GM12865 (cell line): ENCODE data around the gene KPNA6.

Source experiments
- DNase-seq: peaks from one replicate; pipeline ENCODE4 v3.0.0; 2010; ENCODE audit warnings: low read depth
- H3K4me3 ChIP-seq: 2 replicates; pipeline ENCODE4 v1.5.1; 2011; ENCODE audit warnings: mild to moderate bottlenecking, low read depth, low read length, control low read depth
- CTCF ChIP-seq: IDR thresholded peaks from 2 replicates; pipeline ENCODE4 v1.5.1; 2011; ENCODE audit warnings: low read length, control low read depth, low read depth, inconsistent platforms; ENCODE audit not compliant: insufficient read depth; ENCODE audit errors: missing control alignments

KPNA6 gene

GRCh38 chr1:32205401-32206370 is 97.8 kb downstream of the KPNA6 start, which contains the start of gene IQCC:
IQCC (plus strand) TSS chr1:32205671; CDS start chr1:32205682, 11 bp downstream.
- DNase-seq: peak; percentile 90
- TF ChIP-seq CTCF: no peak
- peak within 1 kb of the TSS; percentile 87 for H3K4me3 ChIP-seq

GRCh38 chr1:32208469-32208868 is 100.6 kb downstream of the KPNA6 start:
- no peak for DNase-seq
- TF ChIP-seq CTCF: no peak
- no peak overlapping the region for H3K4me3 ChIP-seq

- no peak within 1 kb of the TSS for H3K4me3 ChIP-seq
- no peak for DNase-seq
- TF ChIP-seq CTCF: no peak
Measured at GRCh38 chr1:32208891-32209328, 101.1 kb downstream of the KPNA6 start, which contains the start of gene DCDC2B. DCDC2B (plus strand) TSS chr1:32209089; CDS start chr1:32209094, 5 bp downstream.

- no peak overlapping the region for H3K4me3 ChIP-seq
- peak; percentile 69 for DNase-seq
Measured at GRCh38 chr1:32215629-32216480, 108.0 kb downstream of the KPNA6 start.

GRCh38 chr1:32216566-32216965 is 108.7 kb downstream of the KPNA6 start:
- no peak overlapping the region for H3K4me3 ChIP-seq
- TF ChIP-seq CTCF: no peak
- no peak for DNase-seq

More at GRCh38 chr1:32215629-32216480, 108.0 kb downstream of the KPNA6 start:
- peak; percentile 79 for TF ChIP-seq CTCF

- no peak overlapping the region for H3K4me3 ChIP-seq
- no peak for TF ChIP-seq CTCF
- DNase-seq: no peak
Measured at GRCh38 chr1:32219022-32219421, 111.2 kb downstream of the KPNA6 start.
